Kidney (tissue), 14 donors: ENCODE results near the gene PVALB. TPM values are rescaled to one million over a fixed set of nuclear protein-coding genes. Genes with fewer than 3 reads are reported as not detected.

ENCODE experiments used
- DNase-seq, 5 donors: peaks; one replicate each; pipeline ENCODE4 v3.0.0-alpha.2; 2013 to 2020
- FAIRE-seq: peaks from 2 replicates; lab custom pipeline; 2012; peaks lifted over from hg19 to GRCh38; lab: Jason Lieb, UNC
- H3K27ac ChIP-seq, 2 donors: one replicate each; pipeline ENCODE4 v1.7.0; 2013; ENCODE audit warnings: low read depth in 2 of 2, low read length in 2 of 2, inconsistent platforms in 1 of 2
- H3K27me3 ChIP-seq: one replicate; pipeline ENCODE4 v1.7.1; 2013; ENCODE audit warnings: low read length, inconsistent platforms; ENCODE audit not compliant: control insufficient read depth, insufficient read depth
- H3K36me3 ChIP-seq, 3 donors: one replicate each; pipeline versions ENCODE4 v1.7.0 to v1.7.1; 2013; ENCODE audit warnings: low read length in 3 of 3, control low read depth in 1 of 3, inconsistent platforms in 1 of 3; ENCODE audit not compliant: insufficient read depth in 3 of 3, control insufficient read depth in 2 of 3
- H3K4me1 ChIP-seq, 3 donors: one replicate each; pipeline versions ENCODE4 v1.7.0 to v1.7.1; 2013; ENCODE audit warnings: low read length in 3 of 3, inconsistent platforms in 1 of 3, low read depth in 1 of 3; ENCODE audit not compliant: control insufficient read depth in 2 of 3, insufficient read depth in 2 of 3
- H3K4me3 ChIP-seq, 3 donors: one replicate each; pipeline versions ENCODE4 v1.7.0 to v1.8.1; 2013; ENCODE audit warnings: low read length in 3 of 3, control low read depth in 1 of 3, inconsistent platforms in 1 of 3
- H3K9ac ChIP-seq, 3 donors: one replicate each; pipeline versions ENCODE4 v1.7.0 to v1.7.1; 2013; ENCODE audit warnings: low read length in 3 of 3, control low read depth in 1 of 3, inconsistent platforms in 1 of 3
- H3K9me3 ChIP-seq, 3 donors: one replicate each; pipeline versions ENCODE4 v1.7.0 to v1.7.1; 2013; ENCODE audit warnings: low read length in 3 of 3, control low read depth in 1 of 3, inconsistent platforms in 1 of 3; ENCODE audit not compliant: control insufficient read depth in 2 of 3, insufficient read depth in 1 of 3
- CTCF ChIP-seq: IDR thresholded peaks from 3 replicates; pipeline ENCODE4 v1.5.1; 2012; ENCODE audit warnings: mild to moderate bottlenecking, moderate library complexity, borderline replicate concordance; ENCODE audit not compliant: insufficient read depth; ENCODE audit errors: extremely low read depth
- intact Hi-C: fragments of 100-400 bp; cut with DNase I; formaldehyde crosslinking; loops from one replicate; pipeline ENCODE4 v1.11.1; 2022
- polyA plus RNA-seq: library from polyadenylated mRNA; stranded (reverse); fragments of 350-450 nt; fragmentation: Illumina TruSeq; extraction: RNeasy Lipid Tissue Mini Kit (QIAGEN cat#74804); gene quantifications from one replicate; pipeline ENCODE4 v1.2.3, GENCODE V29; 2014; ENCODE audit warnings: low read depth, low replicate concordance; ENCODE audit not compliant: insufficient read depth
- total RNA-seq: library from RNA; stranded (reverse); fragmentation: NEBNext Ultra II Directional; extraction: Animal tissue kit (Norgen Biotek cat#: 25700); gene quantifications from one replicate; pipeline ENCODE4 v1.2.1, GENCODE V29; 2021
- donor health status: control.
- donor health status: control.
- donor health status: control.
- donor health status: control.
- donor health status: control.
- donor health status: DM: yes; HTN: yes; CAD: no.
- donor health status: Normal renal cell carcinoma (clear cell type).

The PVALB gene
- total and polyA plus RNA-seq, 2 donors from 2014 or later, result 2.1 to 400 TPM

GRCh38 chr22:36839356-36840073, 22.7 kb upstream of the PVALB start:
- H3K27me3 ChIP-seq, result no peaks in the 10 kb centered on the region
- no peaks in the 10 kb centered on the region for H3K36me3 ChIP-seq
- no peak for DNase-seq
- no peaks in the 10 kb centered on the region for H3K4me1 ChIP-seq
- H3K9ac ChIP-seq, result no peak overlapping the region
- no peak overlapping the region for H3K4me3 ChIP-seq
- TF ChIP-seq CTCF, result no peak
- H3K9me3 ChIP-seq, result no peaks in the 10 kb centered on the region
- no peak for FAIRE-seq
- no peak overlapping the region for H3K27ac ChIP-seq
- intact Hi-C loops, result no loop called here

GRCh38 chr22:36838119-36839030, 21.5 kb upstream of the PVALB start:
- Histone ChIP-seq H3K9ac (no peak overlapping the region), H3K27ac (no peak overlapping the region), H3K4me3 (no peak overlapping the region), H3K4me1 (no peaks in the 10 kb centered on the region), H3K27me3 (no peaks in the 10 kb centered on the region), H3K9me3 (no peaks in the 10 kb centered on the region), H3K36me3 (no peaks in the 10 kb centered on the region)
- TF ChIP-seq CTCF, result no peak
- DNase-seq (no peak), FAIRE-seq (no peak)
- intact Hi-C loops, result no loop called here

GRCh38 chr22:36835903-36836302, 19.1 kb upstream of the PVALB start:
- intact Hi-C loops, result no loop called here
- no peak overlapping the region for H3K4me3 ChIP-seq
- no peak overlapping the region for H3K9ac ChIP-seq
- H3K27ac ChIP-seq, result no peak overlapping the region
- no peak for FAIRE-seq
- H3K36me3 ChIP-seq, result no peaks in the 10 kb centered on the region
- no peaks in the 10 kb centered on the region for H3K4me1 ChIP-seq
- DNase-seq, result no peak
- H3K9me3 ChIP-seq, result no peaks in the 10 kb centered on the region
- H3K27me3 ChIP-seq, result no peaks in the 10 kb centered on the region
- TF ChIP-seq CTCF, result no peak
